AG04450 (cell line): Measurements from ENCODE around the gene PRDM2. TPM values are rescaled to one million over a fixed set of nuclear protein-coding genes. Genes with fewer than 3 reads are reported as not detected.

ENCODE experiments used
- CTCF ChIA-PET: fragments of 300-600, 350-600 bp; formaldehyde crosslinking; extraction: SDS; loops from one replicate; lab custom pipeline; 2022; ENCODE audit warnings: antibody characterized with exemption, inconsistent platforms; lab: Charles Lee
- POLR2A ChIA-PET: fragments of 350-600 bp; formaldehyde crosslinking; extraction: SDS; loops from one replicate; lab custom pipeline; 2021; ENCODE audit warnings: antibody characterized with exemption, inconsistent platforms; lab: Yijun Ruan, JAX
- DNase-seq: peaks from one replicate; pipeline ENCODE4 v3.0.0-alpha.2; 2011; ENCODE audit warnings: low read depth, low spot score
- H3K27ac ChIP-seq: one replicate; pipeline ENCODE4 v1.5.1; 2012; ENCODE audit warnings: low read depth, low read length, control low read depth
- H3K27me3 ChIP-seq: one replicate; pipeline ENCODE4 v1.6.0; 2012; ENCODE audit warnings: low read length; ENCODE audit not compliant: control insufficient read depth, insufficient read depth
- H3K4me3 ChIP-seq: 2 replicates; pipeline ENCODE4 v1.5.1; 2011; ENCODE audit warnings: mild to moderate bottlenecking, low read depth, low read length, control low read depth
- H3K9me3 ChIP-seq: 2 replicates; pipeline ENCODE4 v1.5.1; 2012; ENCODE audit warnings: low read length; ENCODE audit not compliant: control insufficient read depth, insufficient read depth
- polyA minus RNA-seq: library from RNA; depleted of rRNA, polyadenylated mRNA; stranded (reverse); fragments of >200 nt; gene quantifications from 2 replicates; pipeline ENCODE4 v1.2.3, GENCODE V29; 2011; rRNA and poly(A)+ RNA removed
- polyA plus RNA-seq: library from polyadenylated mRNA; depleted of rRNA; stranded (reverse); fragments of >200 nt; gene quantifications from 2 replicates; pipeline ENCODE4 v1.2.3, GENCODE V29; 2011; rRNA removed
- TF ChIP-seq, protein P1 (sequence below): IDR thresholded peaks from 2 replicates; pipeline ENCODE4 v1.5.1; 2011; ENCODE audit warnings: low read depth, low read length, control low read depth, inconsistent platforms

Gene PRDM2, protein sequence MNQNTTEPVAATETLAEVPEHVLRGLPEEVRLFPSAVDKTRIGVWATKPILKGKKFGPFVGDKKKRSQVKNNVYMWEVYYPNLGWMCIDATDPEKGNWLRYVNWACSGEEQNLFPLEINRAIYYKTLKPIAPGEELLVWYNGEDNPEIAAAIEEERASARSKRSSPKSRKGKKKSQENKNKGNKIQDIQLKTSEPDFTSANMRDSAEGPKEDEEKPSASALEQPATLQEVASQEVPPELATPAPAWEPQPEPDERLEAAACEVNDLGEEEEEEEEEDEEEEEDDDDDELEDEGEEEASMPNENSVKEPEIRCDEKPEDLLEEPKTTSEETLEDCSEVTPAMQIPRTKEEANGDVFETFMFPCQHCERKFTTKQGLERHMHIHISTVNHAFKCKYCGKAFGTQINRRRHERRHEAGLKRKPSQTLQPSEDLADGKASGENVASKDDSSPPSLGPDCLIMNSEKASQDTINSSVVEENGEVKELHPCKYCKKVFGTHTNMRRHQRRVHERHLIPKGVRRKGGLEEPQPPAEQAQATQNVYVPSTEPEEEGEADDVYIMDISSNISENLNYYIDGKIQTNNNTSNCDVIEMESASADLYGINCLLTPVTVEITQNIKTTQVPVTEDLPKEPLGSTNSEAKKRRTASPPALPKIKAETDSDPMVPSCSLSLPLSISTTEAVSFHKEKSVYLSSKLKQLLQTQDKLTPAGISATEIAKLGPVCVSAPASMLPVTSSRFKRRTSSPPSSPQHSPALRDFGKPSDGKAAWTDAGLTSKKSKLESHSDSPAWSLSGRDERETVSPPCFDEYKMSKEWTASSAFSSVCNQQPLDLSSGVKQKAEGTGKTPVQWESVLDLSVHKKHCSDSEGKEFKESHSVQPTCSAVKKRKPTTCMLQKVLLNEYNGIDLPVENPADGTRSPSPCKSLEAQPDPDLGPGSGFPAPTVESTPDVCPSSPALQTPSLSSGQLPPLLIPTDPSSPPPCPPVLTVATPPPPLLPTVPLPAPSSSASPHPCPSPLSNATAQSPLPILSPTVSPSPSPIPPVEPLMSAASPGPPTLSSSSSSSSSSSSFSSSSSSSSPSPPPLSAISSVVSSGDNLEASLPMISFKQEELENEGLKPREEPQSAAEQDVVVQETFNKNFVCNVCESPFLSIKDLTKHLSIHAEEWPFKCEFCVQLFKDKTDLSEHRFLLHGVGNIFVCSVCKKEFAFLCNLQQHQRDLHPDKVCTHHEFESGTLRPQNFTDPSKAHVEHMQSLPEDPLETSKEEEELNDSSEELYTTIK (N-terminal part only)
- polyA plus RNA-seq (12.0 and 16.4 TPM in 2 replicates), polyA minus RNA-seq (20.4 and 25.6 TPM in 2 replicates)

DNA sequence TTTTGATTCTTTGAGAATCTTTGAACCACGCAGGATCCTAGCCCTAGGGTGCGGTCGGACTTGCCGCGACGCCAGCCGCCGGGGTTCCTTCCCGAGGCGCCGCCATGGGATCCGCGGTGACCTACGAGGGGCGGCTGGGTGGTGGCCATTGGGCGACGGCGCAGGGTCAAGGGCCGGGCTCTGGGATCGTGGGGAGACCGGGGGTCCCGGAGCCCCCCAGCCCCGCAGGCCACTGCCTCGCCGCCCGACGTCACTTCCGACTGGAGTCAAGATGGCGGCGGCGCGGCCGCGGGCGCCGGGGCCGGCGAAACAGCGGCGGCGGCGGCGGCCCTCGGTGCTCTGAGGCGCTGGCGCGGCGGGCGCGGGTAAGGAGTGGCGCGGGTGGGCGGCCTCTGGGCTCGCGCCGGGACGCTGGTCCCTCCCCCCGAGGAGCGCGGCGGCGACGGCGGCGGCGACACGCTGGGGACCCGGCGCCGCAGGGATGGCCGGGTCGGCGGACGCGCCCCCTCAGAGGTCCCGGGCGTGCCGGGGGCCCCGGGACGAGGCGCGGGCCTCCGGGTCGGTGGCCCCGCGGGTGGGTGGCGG is at the start of gene PRDM2:
Gene PRDM2 (plus strand): TSS at position 253 of the 585 bp plus-strand sequence. CDS start 15,418 bp downstream, outside the sequence.
- DNase-seq, result no peak
- Histone ChIP-seq H3K27ac (peak within 1 kb of the TSS; percentile 77), H3K9me3 (peaks cover 8% of the 10 kb centered on the region), H3K4me3 (peak within 1 kb of the TSS; percentile 68), H3K27me3 (no peaks in the 10 kb centered on the region)
- ChIA-PET CTCF (no interaction called here), POLR2A (interaction anchor here (1.8 kb wide), 1 partner anchor 49 kb away, joined by 7 read pairs; no protein-coding TSS in a partner anchor)
- TF ChIP-seq, protein P1, sequence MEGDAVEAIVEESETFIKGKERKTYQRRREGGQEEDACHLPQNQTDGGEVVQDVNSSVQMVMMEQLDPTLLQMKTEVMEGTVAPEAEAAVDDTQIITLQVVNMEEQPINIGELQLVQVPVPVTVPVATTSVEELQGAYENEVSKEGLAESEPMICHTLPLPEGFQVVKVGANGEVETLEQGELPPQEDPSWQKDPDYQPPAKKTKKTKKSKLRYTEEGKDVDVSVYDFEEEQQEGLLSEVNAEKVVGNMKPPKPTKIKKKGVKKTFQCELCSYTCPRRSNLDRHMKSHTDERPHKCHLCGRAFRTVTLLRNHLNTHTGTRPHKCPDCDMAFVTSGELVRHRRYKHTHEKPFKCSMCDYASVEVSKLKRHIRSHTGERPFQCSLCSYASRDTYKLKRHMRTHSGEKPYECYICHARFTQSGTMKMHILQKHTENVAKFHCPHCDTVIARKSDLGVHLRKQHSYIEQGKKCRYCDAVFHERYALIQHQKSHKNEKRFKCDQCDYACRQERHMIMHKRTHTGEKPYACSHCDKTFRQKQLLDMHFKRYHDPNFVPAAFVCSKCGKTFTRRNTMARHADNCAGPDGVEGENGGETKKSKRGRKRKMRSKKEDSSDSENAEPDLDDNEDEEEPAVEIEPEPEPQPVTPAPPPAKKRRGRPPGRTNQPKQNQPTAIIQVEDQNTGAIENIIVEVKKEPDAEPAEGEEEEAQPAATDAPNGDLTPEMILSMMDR, result no peak

DNA sequence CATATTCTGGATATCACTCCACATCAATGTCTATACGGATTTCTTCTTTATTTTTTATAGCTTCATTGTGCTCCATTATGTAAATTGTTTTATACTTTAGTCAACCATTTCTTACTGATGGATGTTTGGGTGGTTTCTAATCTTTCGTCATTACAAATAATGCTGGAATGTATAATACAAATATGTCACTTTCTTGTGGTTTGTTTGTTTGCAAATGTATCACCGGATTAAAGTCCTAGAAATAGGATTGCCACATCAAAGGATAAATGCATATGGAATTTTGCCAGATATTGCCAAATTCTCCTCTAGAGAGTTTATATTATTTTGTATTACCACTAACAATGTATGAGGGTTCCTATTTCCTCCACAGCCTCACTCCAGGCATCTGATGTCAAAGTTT is 48.7 kb upstream of the PRDM2 start:
- TF ChIP-seq, protein P1, result no peak
- DNase-seq, result no peak
- POLR2A ChIA-PET, result no interaction called here

DNA sequence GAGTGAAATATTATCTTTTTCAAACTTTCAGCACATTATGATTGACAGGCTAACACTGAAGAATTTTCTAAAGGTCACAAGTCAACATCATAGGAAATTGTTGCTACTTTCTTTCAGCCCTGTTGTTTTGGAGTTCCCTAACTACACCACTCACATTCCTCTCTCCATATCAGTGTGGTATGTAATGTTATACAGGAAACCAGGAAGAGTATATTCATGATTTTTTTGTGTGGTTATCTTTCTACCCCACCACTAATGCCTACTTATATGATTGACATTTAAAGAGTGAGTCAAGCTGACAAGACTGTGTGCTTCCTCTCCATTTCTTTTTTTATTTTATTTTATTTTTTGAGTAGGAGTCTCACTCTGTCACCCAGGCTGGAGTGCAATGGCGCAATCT is 47.8 kb upstream of the PRDM2 start:
- Histone ChIP-seq H3K27ac (no peak overlapping the region), H3K4me3 (no peak overlapping the region), H3K27me3 (no peaks in the 10 kb centered on the region), H3K9me3 (peaks cover 11% of the 10 kb centered on the region)
- POLR2A ChIA-PET, result no interaction called here
- TF ChIP-seq, protein P1, result no peak
- CTCF ChIA-PET, result interaction anchor here (1.7 kb wide), 1 partner anchor 14 kb away, joined by 4 read pairs; no protein-coding TSS in a partner anchor
- DNase-seq, result no peak

More for the DNA sequence above, 48.7 kb upstream of the PRDM2 start:
- no peak overlapping the region for H3K4me3 ChIP-seq
- H3K27me3 ChIP-seq, result no peaks in the 10 kb centered on the region
- peaks cover 9% of the 10 kb centered on the region for H3K9me3 ChIP-seq
- no peak overlapping the region for H3K27ac ChIP-seq
- CTCF ChIA-PET, result no interaction called here

DNA sequence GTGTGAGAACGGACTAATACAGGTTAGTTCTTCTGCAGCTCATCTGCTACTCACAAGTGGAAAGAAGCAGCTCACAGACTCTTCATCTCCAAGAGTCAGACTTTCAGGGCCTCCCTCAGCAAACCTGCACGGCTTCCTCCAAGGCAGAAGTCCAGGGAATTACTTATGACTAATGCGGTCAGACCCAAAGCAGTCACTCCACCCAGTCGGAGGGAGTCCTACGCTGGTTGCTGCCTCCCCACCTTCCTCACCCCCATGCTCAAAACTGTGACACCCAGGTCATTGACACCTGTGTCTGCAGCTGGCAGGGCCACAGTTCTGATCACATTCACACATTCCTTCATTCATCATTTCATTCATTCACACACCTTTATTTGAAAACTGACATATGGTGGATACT is 38.4 kb upstream of the PRDM2 start:
- Histone ChIP-seq H3K27ac (no peak overlapping the region), H3K9me3 (peaks cover 10% of the 10 kb centered on the region; the same call in 1 of the 2 replicates), H3K27me3 (no peaks in the 10 kb centered on the region), H3K4me3 (no peak overlapping the region)
- TF ChIP-seq, protein P1, result no peak
- DNase-seq, result no peak
- CTCF ChIA-PET, result no interaction called here
- POLR2A ChIA-PET, result no interaction called here
